Measurements from ENCODE around the gene WASF2.
"Not testable (repeated sequence)": the region's sequence is repeated elsewhere in the genome, so short reads cannot be mapped to it uniquely, and the experiment has no call there.

WASF2 gene

GRCh38 chr1:27400082-27400962 lies 89.6 kb downstream of the WASF2 start:
- DNase-seq (ENCODE audit: low read depth in 1 of 2, low spot score in 1 of 2): no peak

GRCh38 chr1:27399251-27400025 lies 90.5 kb downstream of the WASF2 start:
- no peak for DNase-seq (ENCODE audit: low read depth in 1 of 2, low spot score in 1 of 2)

GRCh38 chr1:27398405-27399149 lies 91.4 kb downstream of the WASF2 start:
- DNase-seq (ENCODE audit: low read depth in 1 of 2, low spot score in 1 of 2): no peak

- DNase-seq (ENCODE audit: low read depth in 1 of 2, low spot score in 1 of 2): no peak
Measured at GRCh38 chr1:27397749-27398148, 92.2 kb downstream of the WASF2 start.

- no peak for DNase-seq (ENCODE audit: low read depth in 1 of 2, low spot score in 1 of 2)
Measured at GRCh38 chr1:27397110-27397509, 92.9 kb downstream of the WASF2 start.

- peak; percentile 57 to 67 for DNase-seq (ENCODE audit: low read depth in 1 of 2, low spot score in 1 of 2)
Measured at GRCh38 chr1:27395441-27396195, 94.3 kb downstream of the WASF2 start.

GRCh38 chr1:27394925-27395324 lies 95.0 kb downstream of the WASF2 start:
- no peak for DNase-seq (ENCODE audit: low read depth in 1 of 2, low spot score in 1 of 2)

GRCh38 chr1:27394282-27394658 lies 95.7 kb downstream of the WASF2 start:
- no peak for DNase-seq (ENCODE audit: low read depth in 1 of 2, low spot score in 1 of 2)

- no peak for DNase-seq (ENCODE audit: low read depth in 1 of 2, low spot score in 1 of 2)
Measured at GRCh38 chr1:27393641-27394281, 96.2 kb downstream of the WASF2 start.

GRCh38 chr1:27392778-27393635 lies 97.0 kb downstream of the WASF2 start:
- no peak for DNase-seq (ENCODE audit: low read depth in 1 of 2, low spot score in 1 of 2)

- DNase-seq (ENCODE audit: low read depth in 1 of 2, low spot score in 1 of 2): peak; percentile 86 to 94
Measured at GRCh38 chr1:27392096-27392777, 97.7 kb downstream of the WASF2 start, which contains the start of gene GPR3. GPR3 (plus strand) TSS chr1:27392622; CDS start chr1:27393799, 1,177 bp downstream.

- DNase-seq (ENCODE audit: low read depth in 1 of 2, low spot score in 1 of 2): no peak
Measured at GRCh38 chr1:27391511-27392095, 98.4 kb downstream of the WASF2 start.

- DNase-seq (ENCODE audit: low read depth in 1 of 2, low spot score in 1 of 2): peak; percentile 40 to 65
Measured at GRCh38 chr1:27388337-27389005, 101.5 kb downstream of the WASF2 start.

GRCh38 chr1:27384797-27385196 lies 105.2 kb downstream of the WASF2 start:
- DNase-seq (ENCODE audit: low read depth in 1 of 2, low spot score in 1 of 2): not testable (repeated sequence)

- DNase-seq (ENCODE audit: low read depth in 1 of 2, low spot score in 1 of 2): no peak
Measured at GRCh38 chr1:27383661-27384060, 106.3 kb downstream of the WASF2 start.

GRCh38 chr1:27383039-27383605 lies 106.8 kb downstream of the WASF2 start, which contains the start of gene CD164L2:
CD164L2 (minus strand) TSS chr1:27383333; CDS start chr1:27383239, 94 bp downstream.
- peak; percentile 16 to 31 for DNase-seq (ENCODE audit: low read depth in 1 of 2, low spot score in 1 of 2)
